Measurements from ENCODE around the gene NT5DC3.

GRCh38 chr12:103773109-103773910 lies 67.7 kb downstream of the NT5DC3 start:
- TF ChIP-seq ISL1 (CRISPR knock-in tag; IDR thresholded peaks at IDR 0.05) = no peak
- no peak for TF ChIP-seq ZC3H10 (CRISPR knock-in tag; IDR thresholded peaks at IDR 0.05)
- TF ChIP-seq ZNF70 (CRISPR knock-in tag; IDR thresholded peaks at IDR 0.05) = no peak
- TF ChIP-seq ARNTL (CRISPR knock-in tag; IDR thresholded peaks at IDR 0.05; ENCODE audit: borderline replicate concordance, low read depth) = no peak
- TF ChIP-seq, protein P1, sequence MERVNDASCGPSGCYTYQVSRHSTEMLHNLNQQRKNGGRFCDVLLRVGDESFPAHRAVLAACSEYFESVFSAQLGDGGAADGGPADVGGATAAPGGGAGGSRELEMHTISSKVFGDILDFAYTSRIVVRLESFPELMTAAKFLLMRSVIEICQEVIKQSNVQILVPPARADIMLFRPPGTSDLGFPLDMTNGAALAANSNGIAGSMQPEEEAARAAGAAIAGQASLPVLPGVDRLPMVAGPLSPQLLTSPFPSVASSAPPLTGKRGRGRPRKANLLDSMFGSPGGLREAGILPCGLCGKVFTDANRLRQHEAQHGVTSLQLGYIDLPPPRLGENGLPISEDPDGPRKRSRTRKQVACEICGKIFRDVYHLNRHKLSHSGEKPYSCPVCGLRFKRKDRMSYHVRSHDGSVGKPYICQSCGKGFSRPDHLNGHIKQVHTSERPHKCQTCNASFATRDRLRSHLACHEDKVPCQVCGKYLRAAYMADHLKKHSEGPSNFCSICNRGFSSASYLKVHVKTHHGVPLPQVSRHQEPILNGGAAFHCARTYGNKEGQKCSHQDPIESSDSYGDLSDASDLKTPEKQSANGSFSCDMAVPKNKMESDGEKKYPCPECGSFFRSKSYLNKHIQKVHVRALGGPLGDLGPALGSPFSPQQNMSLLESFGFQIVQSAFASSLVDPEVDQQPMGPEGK (CRISPR knock-in tag; IDR thresholded peaks at IDR 0.05; ENCODE audit: borderline replicate concordance) = no peak
- TF ChIP-seq, protein P2, sequence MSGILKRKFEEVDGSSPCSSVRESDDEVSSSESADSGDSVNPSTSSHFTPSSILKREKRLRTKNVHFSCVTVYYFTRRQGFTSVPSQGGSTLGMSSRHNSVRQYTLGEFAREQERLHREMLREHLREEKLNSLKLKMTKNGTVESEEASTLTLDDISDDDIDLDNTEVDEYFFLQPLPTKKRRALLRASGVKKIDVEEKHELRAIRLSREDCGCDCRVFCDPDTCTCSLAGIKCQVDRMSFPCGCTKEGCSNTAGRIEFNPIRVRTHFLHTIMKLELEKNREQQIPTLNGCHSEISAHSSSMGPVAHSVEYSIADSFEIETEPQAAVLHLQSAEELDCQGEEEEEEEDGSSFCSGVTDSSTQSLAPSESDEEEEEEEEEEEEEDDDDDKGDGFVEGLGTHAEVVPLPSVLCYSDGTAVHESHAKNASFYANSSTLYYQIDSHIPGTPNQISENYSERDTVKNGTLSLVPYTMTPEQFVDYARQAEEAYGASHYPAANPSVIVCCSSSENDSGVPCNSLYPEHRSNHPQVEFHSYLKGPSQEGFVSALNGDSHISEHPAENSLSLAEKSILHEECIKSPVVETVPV (CRISPR knock-in tag; IDR thresholded peaks at IDR 0.05) = no peak
- no peak for TF ChIP-seq TCF4 (CRISPR knock-in tag; IDR thresholded peaks at IDR 0.05; ENCODE audit: borderline replicate concordance)
- TF ChIP-seq CREB5 (CRISPR knock-in tag; IDR thresholded peaks at IDR 0.05; ENCODE audit: low read depth) = no peak

Measured in SK-N-SH treated with all-trans-retinoic acid at 6 μM for 48 hours (cell line).